ENCODE measurements around the gene WNT11. TPM values are rescaled to one million over a fixed set of nuclear protein-coding genes. Genes with fewer than 3 reads are reported as not detected.

Gene WNT11
- polyA plus RNA-seq, 4 donors: 2.1 to 7.3 (median 3.9) TPM

DNA sequence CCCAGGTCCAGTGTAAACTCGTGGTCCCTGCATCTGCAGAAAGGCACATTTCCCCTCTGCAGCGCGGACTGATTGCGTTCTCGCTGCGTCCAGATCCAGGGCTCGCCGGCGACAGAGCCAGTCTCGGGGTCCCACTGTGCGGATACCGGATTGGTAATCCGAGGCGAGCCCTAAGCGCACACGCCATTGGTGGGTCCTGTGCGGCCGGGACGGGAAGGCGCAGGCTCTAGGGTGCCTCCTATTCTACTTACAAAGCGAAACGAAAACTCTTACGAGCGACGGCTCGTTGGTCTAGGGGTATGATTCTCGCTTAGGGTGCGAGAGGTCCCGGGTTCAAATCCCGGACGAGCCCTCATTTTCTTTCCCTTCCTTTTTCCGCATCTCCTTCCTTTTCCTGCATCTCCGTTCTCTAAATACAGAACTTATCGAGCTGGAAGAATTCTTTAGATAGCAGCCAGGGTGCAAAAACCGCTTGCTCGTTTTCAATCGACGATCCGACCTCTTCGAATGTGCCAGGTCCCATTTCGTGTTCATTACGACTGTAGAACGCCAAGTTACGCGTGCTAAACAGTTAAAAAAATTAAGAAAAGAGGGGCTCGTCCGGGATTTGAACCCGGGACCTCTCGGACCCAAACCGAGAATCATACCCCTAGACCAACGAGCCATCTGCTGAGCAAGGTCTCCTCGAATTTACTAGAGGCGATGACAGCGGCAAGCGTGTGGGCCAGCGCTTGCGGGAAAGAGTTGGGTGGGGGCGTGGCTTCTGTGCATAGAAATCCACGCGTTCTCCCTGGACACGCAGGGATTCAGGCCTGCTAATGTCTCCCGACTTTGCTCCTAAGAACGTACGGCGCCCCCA lies 29.2 kb upstream of the WNT11 start:
- FAIRE-seq: no peak
- Histone ChIP-seq H3K4me1 (ENCODE audit: control insufficient read depth in 3 of 3, insufficient read depth in 2 of 3, low read depth in 1 of 3, low read length in 2 of 3) (peaks cover 0 to 34% (median 0%) of the 10 kb centered on the region in 3 donors), H3K36me3 (ENCODE audit: control insufficient read depth in 3 of 3, insufficient read depth in 2 of 3, low read depth in 1 of 3, low read length in 3 of 3) (no peaks in the 10 kb centered on the region), H3K27me3 (ENCODE audit: control insufficient read depth in 3 of 3, insufficient read depth in 3 of 3, low read length in 3 of 3) (no peaks in the 10 kb centered on the region), H3K9me3 (ENCODE audit: control insufficient read depth in 2 of 2, insufficient read depth in 1 of 2, low read depth in 1 of 2, low read length in 1 of 2) (no peaks in the 10 kb centered on the region), H3K4me3 (ENCODE audit: low read depth in 1 of 3, low read length in 3 of 3) (peak overlapping the region; percentile 52 to 92 (median 58)), H3K27ac (ENCODE audit: low read depth in 1 of 3, low read length in 2 of 3) (peak overlapping the region in 2 of 3 donors; percentile 79 to 86)
- 0% methylated on average over 65 of the region's 65 CpGs for WGBS, 3 donors
- peak; percentile 91 to 94 for DNase-seq

DNA sequence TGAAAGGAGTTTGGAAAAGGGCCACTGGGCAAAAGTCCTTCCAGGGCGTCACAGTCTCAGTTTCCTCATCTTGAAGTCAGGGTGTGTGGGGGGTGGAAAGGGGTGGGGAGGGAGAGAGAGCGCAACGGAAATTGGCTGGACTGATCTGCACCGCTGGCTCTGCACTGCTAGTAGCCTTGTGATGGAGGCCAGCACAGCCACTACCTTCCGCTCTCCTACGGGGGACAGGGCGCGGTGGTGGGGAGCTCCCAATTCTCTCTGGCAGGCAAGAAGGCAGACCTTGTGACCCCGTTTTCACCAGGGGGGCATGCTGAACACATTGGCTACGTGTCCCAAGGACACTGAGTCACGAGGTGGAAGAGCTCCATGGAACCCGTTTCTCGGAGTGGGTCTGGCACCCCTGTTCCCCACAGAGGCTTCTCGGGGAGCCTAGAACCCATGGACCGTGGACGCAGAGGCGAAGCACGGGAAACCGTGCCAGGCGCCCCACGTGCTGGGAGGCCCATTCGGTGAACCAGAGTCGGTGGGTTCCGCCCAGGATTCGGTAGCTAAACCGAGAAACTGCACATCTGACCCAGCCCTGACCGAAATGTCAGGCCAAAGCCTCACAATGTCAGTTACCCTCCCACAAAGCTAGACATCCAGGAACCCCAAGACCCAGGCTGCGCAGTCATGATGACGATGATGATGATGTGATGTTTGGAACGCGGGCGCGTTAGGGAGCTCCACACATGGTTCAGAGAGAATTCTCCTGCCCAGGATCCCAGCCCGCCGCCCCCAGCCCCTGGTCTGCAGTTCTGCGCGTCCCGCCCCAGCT lies 28.3 kb upstream of the WNT11 start:
- peak overlapping the region; percentile 52 to 92 (median 58) for H3K4me3 ChIP-seq (ENCODE audit: low read depth in 1 of 3, low read length in 3 of 3)
- FAIRE-seq (no peak), DNase-seq (no peak)
- H3K27ac ChIP-seq (ENCODE audit: low read depth in 1 of 3, low read length in 2 of 3): peak overlapping the region; percentile 34 to 86 (median 79)
- H3K4me1 ChIP-seq (ENCODE audit: control insufficient read depth in 3 of 3, insufficient read depth in 2 of 3, low read depth in 1 of 3, low read length in 2 of 3): peaks cover 0 to 29% (median 0%) of the 10 kb centered on the region in 3 donors
- WGBS, 3 donors: 13 to 26% (median 21%) methylated on average over 38 of the region's 38 CpGs
- no peaks in the 10 kb centered on the region for H3K9me3 ChIP-seq (ENCODE audit: control insufficient read depth in 2 of 2, insufficient read depth in 1 of 2, low read depth in 1 of 2, low read length in 1 of 2)
- H3K36me3 ChIP-seq (ENCODE audit: control insufficient read depth in 3 of 3, insufficient read depth in 2 of 3, low read depth in 1 of 3, low read length in 3 of 3): no peaks in the 10 kb centered on the region
- H3K27me3 ChIP-seq (ENCODE audit: control insufficient read depth in 3 of 3, insufficient read depth in 3 of 3, low read length in 3 of 3): no peaks in the 10 kb centered on the region

DNA sequence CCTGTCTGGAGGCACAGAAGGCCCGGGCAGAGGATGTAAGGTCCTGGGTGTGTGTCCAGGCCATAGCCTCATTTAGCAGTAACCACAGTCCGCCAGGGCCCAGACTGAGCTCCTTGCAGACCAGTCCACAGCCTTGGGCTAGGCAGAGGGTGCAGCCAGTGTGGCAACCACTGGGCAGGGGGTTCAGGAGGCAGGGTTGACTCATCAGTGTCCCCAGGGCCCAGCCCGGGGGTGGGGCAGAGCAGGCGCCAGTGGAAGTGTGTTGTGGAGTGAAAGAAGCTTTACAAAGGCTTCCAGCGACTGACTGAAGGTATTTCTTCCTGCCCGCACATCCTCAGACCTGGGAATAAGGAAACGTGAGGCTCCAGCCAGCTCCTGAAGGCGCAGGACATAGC lies 27.7 kb upstream of the WNT11 start:
- H3K4me3 ChIP-seq (ENCODE audit: low read depth in 1 of 3, low read length in 3 of 3): peak overlapping the region in 1 of 3 donors; percentile 92
- peak overlapping the region; percentile 13 to 86 (median 79) for H3K27ac ChIP-seq (ENCODE audit: low read depth in 1 of 3, low read length in 2 of 3)
- FAIRE-seq: no peak
- no peaks in the 10 kb centered on the region for H3K27me3 ChIP-seq (ENCODE audit: control insufficient read depth in 3 of 3, insufficient read depth in 3 of 3, low read length in 3 of 3)
- peak in 1 of 2 donors; percentile 37 for DNase-seq
- peaks cover 0 to 29% (median 0%) of the 10 kb centered on the region in 3 donors for H3K4me1 ChIP-seq (ENCODE audit: control insufficient read depth in 3 of 3, insufficient read depth in 2 of 3, low read depth in 1 of 3, low read length in 2 of 3)
- H3K9me3 ChIP-seq (ENCODE audit: control insufficient read depth in 2 of 2, insufficient read depth in 1 of 2, low read depth in 1 of 2, low read length in 1 of 2): no peaks in the 10 kb centered on the region
- H3K36me3 ChIP-seq (ENCODE audit: control insufficient read depth in 3 of 3, insufficient read depth in 2 of 3, low read depth in 1 of 3, low read length in 3 of 3): no peaks in the 10 kb centered on the region
- WGBS, 3 donors: 63 to 74% (median 64%) methylated on average over 8 of the region's 8 CpGs

DNA sequence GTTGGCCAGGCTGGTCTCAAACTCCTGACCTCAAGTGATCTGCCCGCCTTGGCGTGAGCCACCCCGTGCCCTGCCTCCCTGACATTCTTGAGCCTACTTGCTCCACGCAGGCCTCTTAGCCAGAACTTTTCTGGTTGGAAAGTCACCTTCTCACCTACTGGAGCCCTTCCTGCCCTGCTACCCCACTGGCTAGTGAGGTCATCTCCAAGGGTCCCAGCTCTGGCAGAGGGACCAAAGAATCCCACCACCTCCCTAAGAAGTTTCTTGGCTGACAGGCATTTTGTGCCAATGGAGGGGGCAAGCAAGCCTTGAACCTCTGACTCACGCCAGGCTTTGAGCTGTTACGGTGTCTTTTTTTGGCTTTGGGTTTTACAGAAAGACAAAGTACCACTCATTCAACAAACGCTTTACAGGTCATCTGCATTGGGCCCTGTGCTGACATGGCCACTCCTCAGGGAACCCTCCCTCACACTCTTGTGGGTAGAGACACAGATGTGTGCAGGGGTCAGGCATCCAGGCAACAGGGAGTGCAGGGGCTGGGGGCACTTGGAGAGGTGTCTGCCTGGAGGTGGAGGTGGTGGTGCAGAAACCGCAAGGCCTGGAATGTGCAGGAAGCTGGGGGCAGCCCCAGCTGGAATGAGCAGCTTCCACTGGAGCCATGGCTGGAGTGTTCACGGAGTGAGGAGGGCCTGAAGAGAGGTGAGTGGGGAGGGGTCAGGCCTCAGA lies 27.1 kb upstream of the WNT11 start:
- FAIRE-seq (no peak), DNase-seq (no peak)
- no peak overlapping the region for H3K4me3 ChIP-seq (ENCODE audit: low read depth in 1 of 3, low read length in 3 of 3)
- H3K27me3 ChIP-seq (ENCODE audit: control insufficient read depth in 3 of 3, insufficient read depth in 3 of 3, low read length in 3 of 3): no peaks in the 10 kb centered on the region
- no peaks in the 10 kb centered on the region for H3K9me3 ChIP-seq (ENCODE audit: control insufficient read depth in 2 of 2, insufficient read depth in 1 of 2, low read depth in 1 of 2, low read length in 1 of 2)
- WGBS, 3 donors: 87 to 95% (median 93%) methylated on average over 9 of the region's 9 CpGs
- H3K36me3 ChIP-seq (ENCODE audit: control insufficient read depth in 3 of 3, insufficient read depth in 2 of 3, low read depth in 1 of 3, low read length in 3 of 3): no peaks in the 10 kb centered on the region
- no peak overlapping the region for H3K27ac ChIP-seq (ENCODE audit: low read depth in 1 of 3, low read length in 2 of 3)
- peaks cover 0 to 34% (median 0%) of the 10 kb centered on the region in 3 donors for H3K4me1 ChIP-seq (ENCODE audit: control insufficient read depth in 3 of 3, insufficient read depth in 2 of 3, low read depth in 1 of 3, low read length in 2 of 3)

DNA sequence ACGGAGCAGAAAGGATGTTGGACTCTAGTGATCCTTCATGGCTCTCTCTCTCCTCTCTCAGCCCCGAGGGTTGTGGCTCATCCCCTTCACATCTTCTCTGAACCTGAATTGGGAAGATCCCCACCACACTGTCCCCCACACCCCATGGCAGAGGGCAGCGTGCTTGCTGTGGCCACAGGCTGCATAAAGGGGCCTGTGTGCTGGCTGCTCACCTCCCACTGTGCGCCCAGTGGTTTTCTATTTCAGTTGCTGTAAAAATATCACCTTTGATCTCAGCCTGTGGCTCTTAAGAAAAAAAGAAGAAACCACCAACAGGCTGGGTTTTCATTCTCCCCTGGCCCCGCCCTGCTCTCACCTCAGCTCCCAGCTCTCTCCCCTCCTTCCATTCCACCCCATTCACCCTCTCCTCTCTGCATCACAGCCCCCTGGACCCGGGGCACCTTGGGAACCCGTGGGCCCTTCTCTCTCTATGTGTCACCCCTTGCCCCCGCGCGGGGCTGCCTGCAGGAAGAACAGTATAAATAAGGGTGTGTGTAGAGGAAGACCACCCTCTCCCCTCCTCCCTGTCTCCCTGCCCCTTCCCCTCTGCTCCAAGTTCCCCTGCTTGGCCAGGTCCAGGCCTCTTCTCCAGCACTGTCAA lies 25.8 kb upstream of the WNT11 start:
- no peaks in the 10 kb centered on the region for H3K27me3 ChIP-seq (ENCODE audit: control insufficient read depth in 3 of 3, insufficient read depth in 3 of 3, low read length in 3 of 3)
- H3K4me3 ChIP-seq (ENCODE audit: low read depth in 1 of 3, low read length in 3 of 3): no peak overlapping the region
- peak overlapping the region in 1 of 3 donors; percentile 87 for H3K27ac ChIP-seq (ENCODE audit: low read depth in 1 of 3, low read length in 2 of 3)
- H3K9me3 ChIP-seq (ENCODE audit: control insufficient read depth in 2 of 2, insufficient read depth in 1 of 2, low read depth in 1 of 2, low read length in 1 of 2): no peaks in the 10 kb centered on the region
- H3K36me3 ChIP-seq (ENCODE audit: control insufficient read depth in 3 of 3, insufficient read depth in 2 of 3, low read depth in 1 of 3, low read length in 3 of 3): no peaks in the 10 kb centered on the region
- DNase-seq (peak; percentile 47 to 82), FAIRE-seq (no peak)
- peaks cover 0 to 45% (median 0%) of the 10 kb centered on the region in 3 donors for H3K4me1 ChIP-seq (ENCODE audit: control insufficient read depth in 3 of 3, insufficient read depth in 2 of 3, low read depth in 1 of 3, low read length in 2 of 3)
- WGBS, 3 donors: 19 to 33% (median 33%) methylated on average over 10 of the region's 10 CpGs

DNA sequence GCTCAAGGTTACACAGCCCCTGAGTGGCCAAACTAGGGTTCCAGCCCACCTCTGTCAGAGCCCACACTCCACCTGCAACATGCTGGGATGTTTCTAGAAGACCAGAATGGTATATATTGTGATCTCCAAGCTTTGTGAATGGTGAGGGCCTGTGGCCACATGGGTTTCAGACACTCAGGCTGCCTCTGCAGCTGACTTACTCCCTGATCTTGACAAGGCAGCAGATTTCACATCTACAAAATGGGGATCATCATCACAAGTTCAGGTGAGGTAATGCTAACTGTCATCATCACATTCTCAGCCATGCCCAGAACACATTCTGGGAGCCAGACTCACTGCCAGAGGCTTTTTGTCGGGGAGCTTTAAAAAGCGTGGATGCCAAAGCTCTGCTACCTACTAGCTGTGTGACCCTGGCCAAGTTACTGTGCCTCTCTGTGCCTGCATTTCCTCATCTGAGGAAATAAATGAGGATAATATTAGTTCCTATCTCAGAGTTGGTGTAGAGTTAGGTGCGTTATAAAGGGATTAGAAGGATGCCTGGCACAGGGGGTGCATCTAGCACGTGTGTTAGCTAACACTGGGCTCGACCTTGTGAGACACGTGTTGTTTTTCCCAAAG lies 24.9 kb upstream of the WNT11 start:
- Histone ChIP-seq H3K4me1 (ENCODE audit: control insufficient read depth in 3 of 3, insufficient read depth in 2 of 3, low read depth in 1 of 3, low read length in 2 of 3) (peaks cover 0 to 54% (median 0%) of the 10 kb centered on the region in 3 donors), H3K27me3 (ENCODE audit: control insufficient read depth in 3 of 3, insufficient read depth in 3 of 3, low read length in 3 of 3) (no peaks in the 10 kb centered on the region), H3K9me3 (ENCODE audit: control insufficient read depth in 2 of 2, insufficient read depth in 1 of 2, low read depth in 1 of 2, low read length in 1 of 2) (no peaks in the 10 kb centered on the region), H3K4me3 (ENCODE audit: low read depth in 1 of 3, low read length in 3 of 3) (no peak overlapping the region), H3K36me3 (ENCODE audit: control insufficient read depth in 3 of 3, insufficient read depth in 2 of 3, low read depth in 1 of 3, low read length in 3 of 3) (no peaks in the 10 kb centered on the region), H3K27ac (ENCODE audit: low read depth in 1 of 3, low read length in 2 of 3) (peak overlapping the region in 1 of 3 donors; percentile 87)
- DNase-seq (no peak), FAIRE-seq (no peak)
- WGBS, 3 donors: 87 to 92% (median 89%) methylated on average over 6 of the region's 6 CpGs

DNA sequence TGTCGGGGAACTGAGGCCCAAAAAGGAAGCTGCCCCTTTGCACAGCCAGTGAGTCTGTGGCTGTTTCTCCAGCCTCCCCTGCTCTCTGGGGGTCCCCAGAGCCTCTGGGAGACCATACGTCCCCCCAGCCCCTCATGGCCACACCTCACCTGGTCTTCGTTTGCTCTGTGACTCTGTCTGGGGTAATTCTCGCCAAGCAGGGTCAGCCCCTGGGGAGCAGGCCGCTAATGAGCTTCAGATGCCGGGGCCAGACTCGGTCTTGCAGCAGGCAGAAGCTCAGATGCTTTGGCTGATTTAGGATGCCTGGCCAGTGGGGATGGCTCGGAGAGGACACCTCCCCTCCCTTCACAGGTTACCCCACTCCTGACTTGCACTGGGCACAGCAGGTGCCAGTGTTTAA lies 24.1 kb upstream of the WNT11 start:
- no peaks in the 10 kb centered on the region for H3K36me3 ChIP-seq (ENCODE audit: control insufficient read depth in 3 of 3, insufficient read depth in 2 of 3, low read depth in 1 of 3, low read length in 3 of 3)
- FAIRE-seq (no peak), DNase-seq (no peak)
- H3K4me3 ChIP-seq (ENCODE audit: low read depth in 1 of 3, low read length in 3 of 3): no peak overlapping the region
- 78 to 82% (median 80%) methylated on average over 8 of the region's 8 CpGs for WGBS, 3 donors
- H3K4me1 ChIP-seq (ENCODE audit: control insufficient read depth in 3 of 3, insufficient read depth in 2 of 3, low read depth in 1 of 3, low read length in 2 of 3): peaks cover 0 to 60% (median 0%) of the 10 kb centered on the region in 3 donors
- H3K27ac ChIP-seq (ENCODE audit: low read depth in 1 of 3, low read length in 2 of 3): no peak overlapping the region
- H3K9me3 ChIP-seq (ENCODE audit: control insufficient read depth in 2 of 2, insufficient read depth in 1 of 2, low read depth in 1 of 2, low read length in 1 of 2): no peaks in the 10 kb centered on the region
- H3K27me3 ChIP-seq (ENCODE audit: control insufficient read depth in 3 of 3, insufficient read depth in 3 of 3, low read length in 3 of 3): no peaks in the 10 kb centered on the region

All from small intestine (tissue), 7 donors.